ENCODE measurements around the gene FGFR2.

DNA sequence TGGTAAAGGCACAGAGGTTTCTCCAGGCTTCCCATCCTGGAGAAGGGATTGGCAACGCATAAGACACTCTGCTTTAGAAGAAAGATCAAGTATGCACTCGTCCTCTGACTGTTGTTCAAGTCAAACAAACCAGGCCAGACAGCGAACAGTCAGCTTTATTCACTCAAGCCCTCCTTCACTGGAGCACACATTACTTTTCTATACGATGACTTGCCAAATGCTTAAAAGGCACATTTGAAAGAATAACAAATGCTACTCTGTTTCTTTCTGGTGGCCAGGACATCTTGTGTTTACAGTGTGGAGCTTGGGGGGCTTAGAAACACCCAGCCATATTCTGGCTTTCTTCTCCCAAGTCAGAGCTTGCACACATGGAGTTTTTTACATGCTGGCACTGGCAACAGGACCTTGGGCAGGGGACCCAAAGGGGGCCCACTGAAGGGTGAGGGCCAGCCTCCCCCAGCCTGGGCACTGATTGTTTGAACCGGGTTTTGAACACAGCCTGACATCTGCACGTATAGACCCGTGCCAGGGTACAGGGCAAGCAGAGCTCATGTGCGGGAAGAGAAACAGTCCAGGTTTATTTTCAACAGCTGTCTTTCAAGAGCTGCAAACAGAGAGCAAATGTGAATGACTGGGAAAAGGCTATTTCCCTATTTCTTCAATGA lies 33.3 kb upstream of the FGFR2 start:
- TF ChIP-seq, protein P1, sequence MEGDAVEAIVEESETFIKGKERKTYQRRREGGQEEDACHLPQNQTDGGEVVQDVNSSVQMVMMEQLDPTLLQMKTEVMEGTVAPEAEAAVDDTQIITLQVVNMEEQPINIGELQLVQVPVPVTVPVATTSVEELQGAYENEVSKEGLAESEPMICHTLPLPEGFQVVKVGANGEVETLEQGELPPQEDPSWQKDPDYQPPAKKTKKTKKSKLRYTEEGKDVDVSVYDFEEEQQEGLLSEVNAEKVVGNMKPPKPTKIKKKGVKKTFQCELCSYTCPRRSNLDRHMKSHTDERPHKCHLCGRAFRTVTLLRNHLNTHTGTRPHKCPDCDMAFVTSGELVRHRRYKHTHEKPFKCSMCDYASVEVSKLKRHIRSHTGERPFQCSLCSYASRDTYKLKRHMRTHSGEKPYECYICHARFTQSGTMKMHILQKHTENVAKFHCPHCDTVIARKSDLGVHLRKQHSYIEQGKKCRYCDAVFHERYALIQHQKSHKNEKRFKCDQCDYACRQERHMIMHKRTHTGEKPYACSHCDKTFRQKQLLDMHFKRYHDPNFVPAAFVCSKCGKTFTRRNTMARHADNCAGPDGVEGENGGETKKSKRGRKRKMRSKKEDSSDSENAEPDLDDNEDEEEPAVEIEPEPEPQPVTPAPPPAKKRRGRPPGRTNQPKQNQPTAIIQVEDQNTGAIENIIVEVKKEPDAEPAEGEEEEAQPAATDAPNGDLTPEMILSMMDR (IDR thresholded peaks at IDR 0.05 in 4 of 5, conservative IDR thresholded peaks at IDR 0.05 in 1 of 5), result no peak
- no peak for TF ChIP-seq POLR2A (IDR thresholded peaks at IDR 0.05)

All from gastrocnemius medialis (tissue), 4 donors.